Loucy (cell line): ENCODE measurements around the gene FUNDC2.

Experiments used
- H2AFZ ChIP-seq: fragments of 200-600 bp; sonication (generic); 2 replicates; pipeline ENCODE4 v1.6.0; 2016; ENCODE audit warnings: antibody characterized with exemption, mild to moderate bottlenecking, low read length, moderate library complexity
- H3F3A ChIP-seq: fragments of 200-600 bp; 2 replicates; pipeline ENCODE4 v1.6.0; 2016; ENCODE audit warnings: antibody characterized with exemption, low read depth, mild to moderate bottlenecking
- H3K27me3 ChIP-seq: fragments of 200-600 bp; sonication (generic); 2 replicates; pipeline ENCODE4 v1.6.1; 2014; ENCODE audit warnings: low read length, mild to moderate bottlenecking; ENCODE audit not compliant: insufficient read depth, poor library complexity, severe bottlenecking
- H3K36me3 ChIP-seq: fragments of 200-600 bp; sonication (generic); 2 replicates; pipeline ENCODE4 v1.6.1; 2016; ENCODE audit warnings: low read length; ENCODE audit not compliant: insufficient read depth
- H3K4me1 ChIP-seq: fragments of 200-600 bp; sonication (generic); 2 replicates; pipeline ENCODE4 v1.5.1; 2014; ENCODE audit warnings: low read length, mild to moderate bottlenecking; ENCODE audit not compliant: insufficient read depth, poor library complexity, severe bottlenecking
- H3K4me2 ChIP-seq: fragments of 200-600 bp; sonication (generic); 2 replicates; pipeline ENCODE4 v1.6.0; 2014; ENCODE audit warnings: antibody characterized with exemption, low read length, low read depth, mild to moderate bottlenecking; ENCODE audit not compliant: poor library complexity, severe bottlenecking
- H3K4me3 ChIP-seq: fragments of 200-600 bp; sonication (generic); 2 replicates; pipeline ENCODE4 v1.5.1; 2014; ENCODE audit warnings: low read length, mild to moderate bottlenecking, mixed read lengths; ENCODE audit not compliant: poor library complexity, severe bottlenecking
- H3K79me2 ChIP-seq: fragments of 200-600 bp; sonication (generic); 2 replicates; pipeline ENCODE4 v1.6.1; 2014; ENCODE audit warnings: low read length; ENCODE audit not compliant: insufficient read depth
- H3K9ac ChIP-seq: fragments of 200-600 bp; sonication (generic); 2 replicates; pipeline ENCODE4 v1.6.0; 2014; ENCODE audit warnings: mild to moderate bottlenecking, low read depth, low read length, moderate library complexity; ENCODE audit not compliant: poor library complexity, severe bottlenecking
- H3K9me2 ChIP-seq: fragments of 200-600 bp; sonication (generic); replicated peaks from 2 replicates; pipeline ENCODE4 v1.6.1; 2016; ENCODE audit warnings: low read depth, low read length, mixed read lengths
- H3K9me3 ChIP-seq: fragments of 200-600 bp; sonication (generic); 2 replicates; pipeline ENCODE4 v1.6.1; 2014; ENCODE audit warnings: mild to moderate bottlenecking, antibody characterized with exemption, low read length, low read depth; ENCODE audit not compliant: insufficient read depth
- H4K20me1 ChIP-seq: fragments of 200-600 bp; sonication (generic); 2 replicates; pipeline ENCODE4 v1.6.0; 2014; ENCODE audit warnings: antibody characterized with exemption, low read length, mild to moderate bottlenecking; ENCODE audit not compliant: insufficient read depth, poor library complexity, severe bottlenecking
- EZH2phosphoT487 ChIP-seq: fragments of 200-600 bp; IDR thresholded peaks from 2 replicates; pipeline ENCODE4 v1.6.1; 2018; ENCODE audit warnings: antibody characterized with exemption, mild to moderate bottlenecking, moderate library complexity, borderline replicate concordance
- TF ChIP-seq, protein P1 (sequence below): fragments of 200-600 bp; sonication (generic); conservative IDR thresholded peaks from 2 replicates; pipeline ENCODE4 v1.5.1; 2014; ENCODE audit warnings: mild to moderate bottlenecking, antibody characterized with exemption, low read length

Gene FUNDC2

GRCh38 chrX:154981116-154981411 is 45.6 kb upstream of the FUNDC2 start:
- Histone ChIP-seq H3K27me3 (no peaks in the 10 kb centered on the region), H3K9ac (peak overlapping the region; percentile 60), H3K79me2 (no peaks in the 10 kb centered on the region), H4K20me1 (no peaks in the 10 kb centered on the region), H3K4me2 (peak overlapping the region; percentile 67), H3K9me3 (no peaks in the 10 kb centered on the region), H2AFZ (peak overlapping the region; percentile 97), H3K9me2 (no peaks in the 10 kb centered on the region), H3F3A (no peaks in the 10 kb centered on the region), H3K36me3 (no peaks in the 10 kb centered on the region), H3K4me3 (peak overlapping the region; percentile 65), H3K4me1 (peaks cover 4% of the 10 kb centered on the region)
- TF ChIP-seq, protein P1, sequence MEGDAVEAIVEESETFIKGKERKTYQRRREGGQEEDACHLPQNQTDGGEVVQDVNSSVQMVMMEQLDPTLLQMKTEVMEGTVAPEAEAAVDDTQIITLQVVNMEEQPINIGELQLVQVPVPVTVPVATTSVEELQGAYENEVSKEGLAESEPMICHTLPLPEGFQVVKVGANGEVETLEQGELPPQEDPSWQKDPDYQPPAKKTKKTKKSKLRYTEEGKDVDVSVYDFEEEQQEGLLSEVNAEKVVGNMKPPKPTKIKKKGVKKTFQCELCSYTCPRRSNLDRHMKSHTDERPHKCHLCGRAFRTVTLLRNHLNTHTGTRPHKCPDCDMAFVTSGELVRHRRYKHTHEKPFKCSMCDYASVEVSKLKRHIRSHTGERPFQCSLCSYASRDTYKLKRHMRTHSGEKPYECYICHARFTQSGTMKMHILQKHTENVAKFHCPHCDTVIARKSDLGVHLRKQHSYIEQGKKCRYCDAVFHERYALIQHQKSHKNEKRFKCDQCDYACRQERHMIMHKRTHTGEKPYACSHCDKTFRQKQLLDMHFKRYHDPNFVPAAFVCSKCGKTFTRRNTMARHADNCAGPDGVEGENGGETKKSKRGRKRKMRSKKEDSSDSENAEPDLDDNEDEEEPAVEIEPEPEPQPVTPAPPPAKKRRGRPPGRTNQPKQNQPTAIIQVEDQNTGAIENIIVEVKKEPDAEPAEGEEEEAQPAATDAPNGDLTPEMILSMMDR, result peak; percentile 11; the same call in 1 of the 2 replicates
- TF ChIP-seq EZH2phosphoT487, result no peak

- H3K27me3 ChIP-seq, result no peaks in the 10 kb centered on the region
- no peak overlapping the region for H3K4me3 ChIP-seq
- TF ChIP-seq, protein P1, result peak; percentile 44
- no peak for TF ChIP-seq EZH2phosphoT487
- H3K36me3 ChIP-seq, result no peaks in the 10 kb centered on the region
- H3F3A ChIP-seq, result no peaks in the 10 kb centered on the region
- no peak overlapping the region for H2AFZ ChIP-seq
- H3K9me3 ChIP-seq, result no peaks in the 10 kb centered on the region
- no peak overlapping the region for H3K9ac ChIP-seq
- H3K4me2 ChIP-seq, result no peak overlapping the region
- no peaks in the 10 kb centered on the region for H3K9me2 ChIP-seq
- no peaks in the 10 kb centered on the region for H3K79me2 ChIP-seq
- H3K4me1 ChIP-seq, result no peaks in the 10 kb centered on the region
- no peaks in the 10 kb centered on the region for H4K20me1 ChIP-seq
Measured at GRCh38 chrX:154986826-154987575, 39.6 kb upstream of the FUNDC2 start.

DNA sequence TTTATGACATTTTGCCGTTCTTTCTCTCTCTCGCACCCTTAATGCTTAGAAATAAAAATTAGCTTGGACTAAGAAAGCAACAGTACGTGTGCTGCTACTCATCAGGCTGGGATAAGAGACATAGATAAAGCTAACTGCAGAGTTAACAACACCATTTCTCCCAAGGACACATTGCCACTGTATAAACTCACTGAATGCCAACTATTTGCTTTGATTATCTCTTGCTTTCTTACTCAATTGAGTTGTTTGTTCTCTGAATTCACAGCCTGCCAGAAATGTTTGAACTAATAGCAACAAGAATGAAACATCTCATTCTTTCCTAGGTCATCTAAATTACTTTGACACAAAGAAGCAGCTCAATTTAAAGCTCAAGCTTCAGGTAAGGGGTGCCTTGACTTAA is 38.7 kb upstream of the FUNDC2 start:
- no peak overlapping the region for H2AFZ ChIP-seq
- H3K79me2 ChIP-seq, result no peaks in the 10 kb centered on the region
- no peak overlapping the region for H3K4me3 ChIP-seq
- H3F3A ChIP-seq, result no peaks in the 10 kb centered on the region
- no peak for TF ChIP-seq EZH2phosphoT487
- TF ChIP-seq, protein P1, result no peak
- H3K4me1 ChIP-seq, result no peaks in the 10 kb centered on the region
- H3K27me3 ChIP-seq, result no peaks in the 10 kb centered on the region
- H3K36me3 ChIP-seq, result no peaks in the 10 kb centered on the region
- no peaks in the 10 kb centered on the region for H3K9me2 ChIP-seq
- H3K9me3 ChIP-seq, result no peaks in the 10 kb centered on the region
- H3K9ac ChIP-seq, result no peak overlapping the region
- H3K4me2 ChIP-seq, result no peak overlapping the region
- H4K20me1 ChIP-seq, result no peaks in the 10 kb centered on the region
